ENCODE results near the gene SULF2.

The SULF2 gene

GRCh38 chr20:47672886-47673670 is 112.2 kb downstream of the SULF2 start:
- in situ Hi-C loops (cut with MboI; ENCODE audit: low sequenced_read_pairs), result no loop called here

GRCh38 chr20:47672166-47672565 is 113.1 kb downstream of the SULF2 start:
- in situ Hi-C loops (cut with MboI; ENCODE audit: low sequenced_read_pairs), result no loop called here

GRCh38 chr20:47670913-47671312 is 114.4 kb downstream of the SULF2 start:
- in situ Hi-C loops (cut with MboI; ENCODE audit: low sequenced_read_pairs), result no loop called here

- in situ Hi-C loops (cut with MboI; ENCODE audit: low sequenced_read_pairs), result no loop called here
Observed at GRCh38 chr20:47669927-47670890, 115.1 kb downstream of the SULF2 start.

- in situ Hi-C loops (cut with MboI; ENCODE audit: low sequenced_read_pairs), result no loop called here
Observed at GRCh38 chr20:47669489-47669888, 115.8 kb downstream of the SULF2 start.

- in situ Hi-C loops (cut with MboI; ENCODE audit: low sequenced_read_pairs), result no loop called here
Observed at GRCh38 chr20:47669152-47669425, 116.2 kb downstream of the SULF2 start.

- in situ Hi-C loops (cut with MboI; ENCODE audit: low sequenced_read_pairs), result no loop called here
Observed at GRCh38 chr20:47668313-47669151, 116.7 kb downstream of the SULF2 start.

- in situ Hi-C loops (cut with MboI; ENCODE audit: low sequenced_read_pairs), result no loop called here
Observed at GRCh38 chr20:47667531-47668312, 117.6 kb downstream of the SULF2 start.

- in situ Hi-C loops (cut with MboI; ENCODE audit: low sequenced_read_pairs), result no loop called here
Observed at GRCh38 chr20:47667086-47667485, 118.2 kb downstream of the SULF2 start.

GRCh38 chr20:47666304-47666703 is 119.0 kb downstream of the SULF2 start:
- in situ Hi-C loops (cut with MboI; ENCODE audit: low sequenced_read_pairs), result no loop called here

GRCh38 chr20:47665221-47665991 is 119.9 kb downstream of the SULF2 start:
- in situ Hi-C loops (cut with MboI; ENCODE audit: low sequenced_read_pairs), result no loop called here

GRCh38 chr20:47664744-47665143 is 120.5 kb downstream of the SULF2 start:
- in situ Hi-C loops (cut with MboI; ENCODE audit: low sequenced_read_pairs), result no loop called here

GRCh38 chr20:47664068-47664437 is 121.2 kb downstream of the SULF2 start:
- in situ Hi-C loops (cut with MboI; ENCODE audit: low sequenced_read_pairs), result no loop called here

GRCh38 chr20:47663354-47664067 is 121.8 kb downstream of the SULF2 start:
- in situ Hi-C loops (cut with MboI; ENCODE audit: low sequenced_read_pairs), result no loop called here

GRCh38 chr20:47662483-47663353 is 122.6 kb downstream of the SULF2 start:
- in situ Hi-C loops (cut with MboI; ENCODE audit: low sequenced_read_pairs), result no loop called here

GRCh38 chr20:47661714-47662113 is 123.6 kb downstream of the SULF2 start:
- in situ Hi-C loops (cut with MboI; ENCODE audit: low sequenced_read_pairs), result no loop called here

GRCh38 chr20:47660983-47661700 is 124.1 kb downstream of the SULF2 start:
- in situ Hi-C loops (cut with MboI; ENCODE audit: low sequenced_read_pairs), result no loop called here

GRCh38 chr20:47660602-47660905 is 124.7 kb downstream of the SULF2 start:
- in situ Hi-C loops (cut with MboI; ENCODE audit: low sequenced_read_pairs), result no loop called here

Measured in hTERT RPE-1 (cell line).